MCF 10A (cell line): ENCODE measurements around the gene NFATC1. TPM values are rescaled to one million over a fixed set of nuclear protein-coding genes. Genes with fewer than 3 reads are reported as not detected.

ENCODE experiments used
- BruUV-seq: library from RNA; stranded (reverse); fragments of 400-500 nt; replicated peaks from 2 replicates; lab custom pipeline; 2021; lab: Mats Ljungman, UMichigan
- CTCF ChIA-PET: fragments of 300-600 bp; sonication (Branson Sonifier 250); formaldehyde crosslinking; extraction: SDS; loops from one replicate; lab custom pipeline; 2021; ENCODE audit warnings: antibody characterized with exemption, inconsistent platforms; lab: Yijun Ruan, JAX
- POLR2A ChIA-PET: fragments of 300-600, 350-650 bp; sonication (Branson Sonifier 250); formaldehyde crosslinking; extraction: SDS; loops from one replicate; lab custom pipeline; 2020; ENCODE audit warnings: antibody characterized with exemption, inconsistent platforms; lab: Yijun Ruan, JAX
- DNase-seq: peaks from one replicate; pipeline ENCODE4 v3.0.0-alpha.2; 2018; ENCODE audit not compliant: unreplicated experiment
- H3K27ac Mint-ChIP-seq: one replicate; pipeline ENCODE4 v1.8.0; 2022; ENCODE audit warnings: mild to moderate bottlenecking, low read depth, mixed read lengths; ENCODE audit not compliant: unreplicated experiment
- H3K27me3 Mint-ChIP-seq: one replicate; pipeline ENCODE4 v1.8.0; 2022; ENCODE audit warnings: mixed read lengths; ENCODE audit not compliant: insufficient read depth, unreplicated experiment
- H3K36me3 Mint-ChIP-seq: one replicate; pipeline ENCODE4 v1.8.0; 2022; ENCODE audit warnings: mild to moderate bottlenecking, moderate library complexity, mixed read lengths; ENCODE audit not compliant: insufficient read depth, unreplicated experiment
- H3K4me1 Mint-ChIP-seq: one replicate; pipeline ENCODE4 v1.8.0; 2022; ENCODE audit warnings: mixed read lengths; ENCODE audit not compliant: insufficient read depth, unreplicated experiment
- H3K4me3 Mint-ChIP-seq: one replicate; pipeline ENCODE4 v1.8.0; 2022; ENCODE audit warnings: mild to moderate bottlenecking, moderate library complexity, mixed read lengths; ENCODE audit not compliant: unreplicated experiment
- H3K9me3 Mint-ChIP-seq: one replicate; pipeline ENCODE4 v1.8.0; 2022; ENCODE audit warnings: mixed read lengths; ENCODE audit not compliant: unreplicated experiment
- CTCF ChIP-seq: fragments of 200-600 bp; IDR thresholded peaks from one replicate; pipeline ENCODE4 v1.8.0; 2022; ENCODE audit warnings: antibody characterized with exemption, mild to moderate bottlenecking; ENCODE audit not compliant: unreplicated experiment
- intact Hi-C: fragments of 100-400 bp; cut with micrococcal nuclease; formaldehyde crosslinking; loops from 2 replicates; pipeline ENCODE4 v1.14.1; 2022
- total RNA-seq: library from RNA; stranded (reverse); gene quantifications from 2 replicates; pipeline ENCODE4 v1.2.3, GENCODE V29; 2022

NFATC1 gene
- total RNA-seq, 1 experiment from 2014 or later = 2.0 TPM

GRCh38 chr18:79472176-79472575 lies 76.4 kb downstream of the NFATC1 start:
- no peak overlapping the region for H3K27ac Mint-ChIP-seq
- CTCF ChIA-PET = no interaction called here
- TF ChIP-seq CTCF = no peak
- H3K9me3 Mint-ChIP-seq = no peaks in the 10 kb centered on the region
- no peaks in the 10 kb centered on the region for H3K27me3 Mint-ChIP-seq
- no peak for DNase-seq
- H3K4me1 Mint-ChIP-seq = no peaks in the 10 kb centered on the region
- H3K4me3 Mint-ChIP-seq = no peak overlapping the region
- POLR2A ChIA-PET = no interaction called here
- peaks cover 6% of the 10 kb centered on the region for H3K36me3 Mint-ChIP-seq
- intact Hi-C loops = no loop called here
- no TSS peak for BruUV-seq

DNA sequence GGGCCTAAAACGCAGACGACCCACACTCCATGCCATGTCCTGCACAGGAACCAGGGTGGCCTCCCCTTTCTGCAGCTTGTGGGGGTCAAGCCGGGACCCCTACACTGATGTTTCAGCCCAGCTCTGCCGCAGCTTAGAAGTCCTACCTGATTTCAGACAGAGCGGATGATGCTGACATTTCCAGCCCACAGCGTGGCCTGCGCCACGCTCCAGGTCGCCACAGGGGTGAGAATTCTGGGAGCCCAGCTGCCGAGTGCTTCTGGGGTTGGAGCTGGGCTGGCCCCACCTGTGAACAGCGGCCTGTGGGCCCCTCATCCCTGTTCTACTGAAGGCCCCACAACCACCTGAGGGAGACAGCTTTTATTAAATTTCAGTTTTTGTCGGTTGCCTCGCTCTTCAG lies 77.2 kb downstream of the NFATC1 start:
- intact Hi-C loops = no loop called here
- Mint-ChIP-seq H3K27me3 (no peaks in the 10 kb centered on the region), H3K27ac (no peak overlapping the region), H3K4me1 (no peaks in the 10 kb centered on the region), H3K36me3 (peaks cover 6% of the 10 kb centered on the region), H3K9me3 (no peaks in the 10 kb centered on the region), H3K4me3 (no peak overlapping the region)
- DNase-seq = no peak
- CTCF ChIA-PET = interaction anchor here (0.6 kb wide), 1 partner anchor 1524 kb away, joined by 3 read pairs; no protein-coding TSS in a partner anchor
- no TSS peak for BruUV-seq
- POLR2A ChIA-PET = no interaction called here
- TF ChIP-seq CTCF = no peak

GRCh38 chr18:79476031-79476917 lies 80.5 kb downstream of the NFATC1 start:
- Mint-ChIP-seq H3K4me3 (no peak overlapping the region), H3K27ac (no peak overlapping the region), H3K36me3 (peaks cover 6% of the 10 kb centered on the region), H3K27me3 (no peaks in the 10 kb centered on the region), H3K9me3 (no peaks in the 10 kb centered on the region), H3K4me1 (no peaks in the 10 kb centered on the region)
- ChIA-PET POLR2A (no interaction called here), CTCF (no interaction called here)
- no peak for TF ChIP-seq CTCF
- intact Hi-C loops = no loop called here
- BruUV-seq = no TSS peak
- DNase-seq = peak; percentile 18

GRCh38 chr18:79476918-79477571 lies 81.3 kb downstream of the NFATC1 start:
- H3K9me3 Mint-ChIP-seq = no peaks in the 10 kb centered on the region
- no peak overlapping the region for H3K4me3 Mint-ChIP-seq
- H3K36me3 Mint-ChIP-seq = peaks cover 6% of the 10 kb centered on the region
- ChIA-PET POLR2A (no interaction called here), CTCF (no interaction called here)
- H3K4me1 Mint-ChIP-seq = no peaks in the 10 kb centered on the region
- intact Hi-C loops = no loop called here
- H3K27me3 Mint-ChIP-seq = no peaks in the 10 kb centered on the region
- no peak overlapping the region for H3K27ac Mint-ChIP-seq
- BruUV-seq = no TSS peak
- TF ChIP-seq CTCF = no peak
- DNase-seq = no peak
